Esophagus (tissue), 2 donors: ENCODE data around the gene SHROOM3. TPM values are rescaled to one million over a fixed set of nuclear protein-coding genes. Genes with fewer than 3 reads are reported as not detected.

Experiments
- H3K27ac ChIP-seq, 2 donors: one replicate each; pipeline ENCODE4 v1.5.1; 2013; ENCODE audit warnings: low read depth in 2 of 2, mild to moderate bottlenecking in 2 of 2, inconsistent platforms in 1 of 2, low read length in 1 of 2, moderate library complexity in 1 of 2
- H3K27me3 ChIP-seq, 2 donors: one replicate each; pipeline ENCODE4 v1.6.1; 2013; ENCODE audit warnings: low read length in 2 of 2, control low read depth in 1 of 2, mild to moderate bottlenecking in 1 of 2; ENCODE audit not compliant: insufficient read depth in 2 of 2, control insufficient read depth in 1 of 2
- H3K36me3 ChIP-seq, 2 donors: one replicate each; pipeline ENCODE4 v1.6.1; 2013; ENCODE audit warnings: low read length in 1 of 2; ENCODE audit not compliant: control insufficient read depth in 2 of 2, insufficient read depth in 2 of 2
- H3K4me1 ChIP-seq, 2 donors: one replicate each; pipeline ENCODE4 v1.6.1; 2013; ENCODE audit warnings: low read length in 1 of 2; ENCODE audit not compliant: control insufficient read depth in 2 of 2, insufficient read depth in 2 of 2
- H3K4me3 ChIP-seq, 2 donors: one replicate each; pipeline ENCODE4 v1.5.1; 2013; ENCODE audit warnings: low read length in 2 of 2, mild to moderate bottlenecking in 2 of 2, low read depth in 1 of 2, moderate library complexity in 1 of 2
- H3K9me3 ChIP-seq, 2 donors: one replicate each; pipeline ENCODE4 v1.6.1; 2013; ENCODE audit warnings: mild to moderate bottlenecking in 2 of 2, low read depth in 1 of 2, low read length in 1 of 2, moderate library complexity in 1 of 2; ENCODE audit not compliant: control insufficient read depth in 2 of 2, insufficient read depth in 1 of 2
- WGBS, 2 donors: extraction: QIAGEN DNeasy Blood & Tissue Kit; methylation state at CpG; one replicate each; pipeline ENCODE4 v1.1.7; 2013; 5-methylcytosine and 5-hydroxymethylcytosine counted together
- polyA plus RNA-seq, 2 donors: library from polyadenylated mRNA; stranded (reverse); fragments of 200-250 nt; gene quantifications; one replicate each; pipeline ENCODE4 v1.2.3, GENCODE V29; 2013
- donor health status: healthy with polysubstance abuse.
- donor health status: Bipolar disorder and iron deficiency.

SHROOM3 gene
- polyA plus RNA-seq, 2 donors: 14.2 to 15.3 TPM

GRCh38 chr4:76708971-76709771 lies 274.1 kb downstream of the SHROOM3 start:
- Histone ChIP-seq H3K27ac (peak overlapping the region; percentile 58 to 85), H3K4me1 (peaks cover 0 to 3% of the 10 kb centered on the region in 2 donors)
- WGBS, 2 donors: 64 to 67% methylated on average over 5 of the region's 5 CpGs

GRCh38 chr4:76709772-76710090 lies 274.7 kb downstream of the SHROOM3 start:
- H3K4me1 ChIP-seq: no peaks in the 10 kb centered on the region

More at GRCh38 chr4:76708971-76709771, 274.1 kb downstream of the SHROOM3 start:
- no peak overlapping the region for H3K4me3 ChIP-seq
- no peaks in the 10 kb centered on the region for H3K27me3 ChIP-seq
- H3K9me3 ChIP-seq: no peaks in the 10 kb centered on the region
- H3K36me3 ChIP-seq: no peaks in the 10 kb centered on the region

GRCh38 chr4:76712564-76712963 lies 277.5 kb downstream of the SHROOM3 start:
- Histone ChIP-seq H3K9me3 (no peaks in the 10 kb centered on the region), H3K36me3 (no peaks in the 10 kb centered on the region), H3K4me1 (no peaks in the 10 kb centered on the region), H3K4me3 (no peak overlapping the region), H3K27me3 (no peaks in the 10 kb centered on the region), H3K27ac (no peak overlapping the region)
- 90 to 92% methylated on average over 5 of the region's 5 CpGs for WGBS, 2 donors

More at GRCh38 chr4:76709772-76710090, 274.7 kb downstream of the SHROOM3 start:
- 75 to 77% methylated on average over 7 of the region's 7 CpGs for WGBS, 2 donors
- Histone ChIP-seq H3K36me3 (no peaks in the 10 kb centered on the region), H3K27ac (peak overlapping the region; percentile 26 to 57), H3K27me3 (no peaks in the 10 kb centered on the region), H3K9me3 (no peaks in the 10 kb centered on the region), H3K4me3 (no peak overlapping the region)

GRCh38 chr4:76714226-76714625 lies 279.2 kb downstream of the SHROOM3 start:
- H3K27me3 ChIP-seq: no peaks in the 10 kb centered on the region
- no peaks in the 10 kb centered on the region for H3K4me1 ChIP-seq
- H3K27ac ChIP-seq: no peak overlapping the region
- 79 to 93% methylated on average over 1 of the region's 1 CpG for WGBS, 2 donors
- H3K36me3 ChIP-seq: no peaks in the 10 kb centered on the region
- no peak overlapping the region for H3K4me3 ChIP-seq
- no peaks in the 10 kb centered on the region for H3K9me3 ChIP-seq

- H3K27me3 ChIP-seq: no peaks in the 10 kb centered on the region
- H3K36me3 ChIP-seq: no peaks in the 10 kb centered on the region
- WGBS, 2 donors: 90 to 92% methylated on average over 4 of the region's 4 CpGs
- no peak overlapping the region for H3K27ac ChIP-seq
- no peaks in the 10 kb centered on the region for H3K4me1 ChIP-seq
- no peaks in the 10 kb centered on the region for H3K9me3 ChIP-seq
- no peak overlapping the region for H3K4me3 ChIP-seq
These were observed 281.0 kb downstream of the SHROOM3 start for GRCh38 chr4:76716020-76716419.

- Histone ChIP-seq H3K4me1 (no peaks in the 10 kb centered on the region), H3K27ac (no peak overlapping the region)
- 72 to 80% methylated on average over 2 of the region's 2 CpGs for WGBS, 2 donors
These were observed 281.6 kb downstream of the SHROOM3 start for GRCh38 chr4:76716658-76717057.

GRCh38 chr4:76717431-76717830 lies 282.4 kb downstream of the SHROOM3 start:
- Histone ChIP-seq H3K9me3 (no peaks in the 10 kb centered on the region), H3K4me3 (no peak overlapping the region), H3K4me1 (no peaks in the 10 kb centered on the region), H3K27me3 (no peaks in the 10 kb centered on the region), H3K36me3 (no peaks in the 10 kb centered on the region), H3K27ac (no peak overlapping the region)
- whole genome bisulfite sequencing, 2 donors: 89 to 100% methylated on average over 1 of the region's 1 CpG

More at GRCh38 chr4:76716658-76717057, 281.6 kb downstream of the SHROOM3 start:
- H3K4me3 ChIP-seq: no peak overlapping the region
- H3K36me3 ChIP-seq: no peaks in the 10 kb centered on the region
- H3K9me3 ChIP-seq: no peaks in the 10 kb centered on the region
- no peaks in the 10 kb centered on the region for H3K27me3 ChIP-seq

- WGBS, 2 donors: 29 to 51% methylated on average over 2 of the region's 2 CpGs
- Histone ChIP-seq H3K27me3 (no peaks in the 10 kb centered on the region), H3K4me1 (no peaks in the 10 kb centered on the region), H3K36me3 (no peaks in the 10 kb centered on the region), H3K9me3 (no peaks in the 10 kb centered on the region), H3K4me3 (no peak overlapping the region), H3K27ac (no peak overlapping the region)
These were observed 283.0 kb downstream of the SHROOM3 start for GRCh38 chr4:76718021-76718420.

- H3K9me3 ChIP-seq: no peaks in the 10 kb centered on the region
- H3K36me3 ChIP-seq: no peaks in the 10 kb centered on the region
- H3K27me3 ChIP-seq: no peaks in the 10 kb centered on the region
- no peak overlapping the region for H3K27ac ChIP-seq
- H3K4me1 ChIP-seq: no peaks in the 10 kb centered on the region
- 82 to 93% methylated on average over 1 of the region's 1 CpG for WGBS, 2 donors
- no peak overlapping the region for H3K4me3 ChIP-seq
These were observed 283.8 kb downstream of the SHROOM3 start for GRCh38 chr4:76718831-76719230.

- Histone ChIP-seq H3K4me3 (no peak overlapping the region), H3K9me3 (no peaks in the 10 kb centered on the region), H3K36me3 (no peaks in the 10 kb centered on the region), H3K27me3 (no peaks in the 10 kb centered on the region), H3K27ac (no peak overlapping the region), H3K4me1 (no peaks in the 10 kb centered on the region)
- WGBS, 2 donors: 85% methylated on average over 2 of the region's 2 CpGs
These were observed 285.1 kb downstream of the SHROOM3 start for GRCh38 chr4:76720121-76720520.
